ENCODE results near the gene CREBBP. TPM values are rescaled to one million over a fixed set of nuclear protein-coding genes. Genes with fewer than 3 reads are reported as not detected.

The CREBBP gene
- total RNA-seq, 1 donor from 2014 or later = 50.3 TPM

DNA sequence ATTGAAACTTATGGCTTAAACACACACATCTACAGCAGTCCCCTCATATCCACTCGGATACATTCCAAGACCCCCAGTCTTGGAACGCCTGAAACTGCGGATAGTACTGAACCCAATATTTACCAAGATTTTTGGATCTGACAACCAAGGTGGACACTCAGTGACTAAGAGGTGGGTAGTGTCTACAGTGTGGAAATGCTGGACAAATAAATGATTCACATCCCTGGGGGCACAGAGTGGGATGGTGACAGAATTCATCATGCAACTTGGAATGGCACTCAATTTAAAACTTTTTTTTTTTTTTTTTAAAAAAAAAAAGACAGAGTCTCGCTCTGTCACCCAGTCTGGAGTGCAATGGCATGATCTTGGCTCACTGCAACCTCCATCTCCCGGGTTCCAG is 109.0 kb downstream of the CREBBP start:
- Mint-ChIP-seq H3K4me1 (ENCODE audit: low read depth) (no peaks in the 10 kb centered on the region), H3K36me3 (ENCODE audit: low read depth) (peaks cover 42% of the 10 kb centered on the region), H3K27me3 (ENCODE audit: insufficient read depth) (no peaks in the 10 kb centered on the region), H3K9me3 (no peaks in the 10 kb centered on the region), H3K4me3 (no peak overlapping the region), H3K27ac (no peak overlapping the region)
- no peak for DNase-seq (ENCODE audit: low spot score)
- intact Hi-C loops (cut with micrococcal nuclease) = no loop called here

DNA sequence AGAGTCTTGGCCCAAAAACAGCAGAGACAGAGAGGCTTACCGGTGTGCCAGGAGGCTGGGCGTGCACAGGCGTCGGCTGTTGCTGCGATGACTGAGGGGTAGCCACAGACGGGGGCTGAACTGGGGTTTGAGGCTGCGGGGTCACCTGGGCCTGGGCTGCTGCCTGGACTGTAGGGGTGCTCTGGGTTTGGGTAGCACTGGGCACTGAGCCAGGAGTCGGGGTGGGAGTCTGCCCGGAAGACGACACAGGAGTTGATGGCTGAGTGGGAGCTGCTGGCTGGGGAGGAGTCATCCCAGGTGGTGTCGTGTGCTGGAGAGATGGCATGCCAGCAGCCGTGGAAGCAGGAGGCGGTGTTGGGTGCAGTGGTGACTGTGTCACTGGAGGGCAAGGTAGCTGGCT is 110.0 kb downstream of the CREBBP start:
- no peaks in the 10 kb centered on the region for H3K27me3 Mint-ChIP-seq (ENCODE audit: insufficient read depth)
- H3K9me3 Mint-ChIP-seq = no peaks in the 10 kb centered on the region
- intact Hi-C loops (cut with micrococcal nuclease) = no loop called here
- no peaks in the 10 kb centered on the region for H3K4me1 Mint-ChIP-seq (ENCODE audit: low read depth)
- no peak overlapping the region for H3K27ac Mint-ChIP-seq
- no peak for DNase-seq (ENCODE audit: low spot score)
- H3K36me3 Mint-ChIP-seq (ENCODE audit: low read depth) = peaks cover 45% of the 10 kb centered on the region
- no peak overlapping the region for H3K4me3 Mint-ChIP-seq

DNA sequence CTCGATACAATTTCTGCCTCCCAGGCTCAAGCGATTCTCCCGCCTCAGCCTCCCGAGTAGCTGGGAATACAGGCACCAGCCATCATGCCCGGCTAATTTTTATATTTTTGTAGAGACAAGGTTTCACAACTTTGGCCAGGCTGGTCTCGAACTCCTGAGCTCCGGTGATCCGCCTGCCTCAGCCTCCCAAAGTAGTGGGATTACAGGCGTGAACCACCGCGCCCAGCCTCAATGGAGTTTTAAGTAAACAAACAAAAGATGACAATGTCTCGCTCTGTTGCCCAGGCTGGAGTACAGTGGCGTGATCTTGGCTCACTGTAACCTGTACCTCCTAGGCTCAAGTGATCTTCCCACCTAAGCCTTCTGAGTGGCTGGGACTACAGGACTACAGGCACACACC is 110.6 kb downstream of the CREBBP start:
- Mint-ChIP-seq H3K36me3 (ENCODE audit: low read depth) (peaks cover 45% of the 10 kb centered on the region), H3K4me1 (ENCODE audit: low read depth) (no peaks in the 10 kb centered on the region), H3K9me3 (no peaks in the 10 kb centered on the region), H3K27ac (no peak overlapping the region), H3K4me3 (no peak overlapping the region), H3K27me3 (ENCODE audit: insufficient read depth) (no peaks in the 10 kb centered on the region)
- intact Hi-C loops (cut with micrococcal nuclease) = no loop called here
- no peak for DNase-seq (ENCODE audit: low spot score)

DNA sequence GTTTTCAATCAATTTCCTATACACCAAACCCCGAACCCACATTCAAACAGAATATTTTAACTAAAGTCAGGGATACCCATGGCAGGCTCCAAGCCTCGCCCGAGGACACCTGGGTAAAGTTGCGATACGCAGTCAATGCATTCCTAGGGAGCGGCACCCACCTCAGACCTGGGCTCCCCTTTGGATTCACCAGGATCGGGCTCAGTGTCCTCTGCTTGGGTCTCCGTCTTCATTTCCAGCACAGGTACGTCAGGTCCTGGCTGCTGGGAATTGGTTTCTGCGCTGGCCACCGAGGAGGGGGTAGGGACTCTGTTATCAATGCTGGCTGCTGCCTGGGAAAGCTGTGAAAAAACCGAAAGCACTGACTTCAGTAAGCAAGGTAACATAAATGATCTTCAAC is 111.5 kb downstream of the CREBBP start:
- no peak overlapping the region for H3K27ac Mint-ChIP-seq
- no peaks in the 10 kb centered on the region for H3K27me3 Mint-ChIP-seq (ENCODE audit: insufficient read depth)
- DNase-seq (ENCODE audit: low spot score) = no peak
- no peaks in the 10 kb centered on the region for H3K4me1 Mint-ChIP-seq (ENCODE audit: low read depth)
- peaks cover 37% of the 10 kb centered on the region for H3K36me3 Mint-ChIP-seq (ENCODE audit: low read depth)
- intact Hi-C loops (cut with micrococcal nuclease) = no loop called here
- no peaks in the 10 kb centered on the region for H3K9me3 Mint-ChIP-seq
- no peak overlapping the region for H3K4me3 Mint-ChIP-seq

DNA sequence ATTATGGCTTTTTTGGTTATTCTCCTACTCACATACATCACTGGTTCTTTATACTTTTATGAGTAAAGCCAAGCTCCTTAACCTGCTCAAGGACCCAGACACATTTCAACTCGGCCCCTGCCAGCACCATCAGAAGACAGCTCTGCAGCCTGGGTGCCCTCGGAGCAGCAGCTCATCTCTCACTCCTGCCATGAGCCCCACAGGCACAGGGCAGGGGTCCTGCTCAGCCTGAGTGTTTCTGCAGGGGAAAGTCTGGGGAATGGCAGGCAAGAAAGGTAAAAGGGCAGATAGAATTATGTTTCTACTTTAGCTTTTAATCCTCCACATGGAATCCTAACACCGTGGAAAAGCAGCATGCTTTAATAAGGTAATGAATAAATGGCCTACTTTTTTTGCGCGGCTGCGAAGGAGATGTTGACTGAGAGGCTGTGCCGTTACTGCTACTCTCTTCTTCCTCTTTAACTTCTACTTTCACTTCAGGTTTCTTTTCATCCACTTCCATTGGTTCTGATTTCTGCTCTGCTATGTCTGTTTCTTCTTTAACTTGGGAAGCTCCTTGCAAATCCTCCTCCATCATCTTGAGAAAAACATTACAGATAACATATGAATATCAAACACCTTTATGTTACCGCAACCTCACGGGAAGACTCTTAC is 113.1 kb downstream of the CREBBP start:
- no peak overlapping the region for H3K4me3 Mint-ChIP-seq
- DNase-seq (ENCODE audit: low spot score) = no peak
- H3K4me1 Mint-ChIP-seq (ENCODE audit: low read depth) = no peaks in the 10 kb centered on the region
- H3K36me3 Mint-ChIP-seq (ENCODE audit: low read depth) = peaks cover 31% of the 10 kb centered on the region
- no peak overlapping the region for H3K27ac Mint-ChIP-seq
- no peaks in the 10 kb centered on the region for H3K27me3 Mint-ChIP-seq (ENCODE audit: insufficient read depth)
- no peaks in the 10 kb centered on the region for H3K9me3 Mint-ChIP-seq
- intact Hi-C loops (cut with micrococcal nuclease) = no loop called here

DNA sequence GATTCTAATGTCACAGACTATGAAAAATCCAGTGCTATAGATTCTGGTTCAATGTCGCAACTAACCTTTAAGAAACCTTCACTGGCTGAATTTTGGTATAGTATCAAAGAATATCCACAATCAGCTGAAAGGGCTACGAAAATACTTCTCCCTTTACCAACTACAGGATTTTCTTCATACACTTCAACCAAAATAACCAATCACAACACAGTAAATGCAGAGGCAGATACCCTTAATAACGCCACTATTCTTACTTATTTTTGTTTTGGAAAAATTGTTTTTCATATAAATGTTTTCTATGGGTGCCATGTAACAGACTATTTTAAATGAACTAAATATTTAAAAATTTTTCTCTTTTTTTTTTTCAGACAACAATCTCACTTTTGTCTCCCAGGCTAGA is 114.3 kb downstream of the CREBBP start:
- no peak for DNase-seq (ENCODE audit: low spot score)
- Mint-ChIP-seq H3K4me3 (no peak overlapping the region), H3K4me1 (ENCODE audit: low read depth) (no peaks in the 10 kb centered on the region), H3K36me3 (ENCODE audit: low read depth) (peaks cover 34% of the 10 kb centered on the region), H3K27ac (no peak overlapping the region), H3K9me3 (no peaks in the 10 kb centered on the region), H3K27me3 (ENCODE audit: insufficient read depth) (no peaks in the 10 kb centered on the region)
- intact Hi-C loops (cut with micrococcal nuclease) = no loop called here

DNA sequence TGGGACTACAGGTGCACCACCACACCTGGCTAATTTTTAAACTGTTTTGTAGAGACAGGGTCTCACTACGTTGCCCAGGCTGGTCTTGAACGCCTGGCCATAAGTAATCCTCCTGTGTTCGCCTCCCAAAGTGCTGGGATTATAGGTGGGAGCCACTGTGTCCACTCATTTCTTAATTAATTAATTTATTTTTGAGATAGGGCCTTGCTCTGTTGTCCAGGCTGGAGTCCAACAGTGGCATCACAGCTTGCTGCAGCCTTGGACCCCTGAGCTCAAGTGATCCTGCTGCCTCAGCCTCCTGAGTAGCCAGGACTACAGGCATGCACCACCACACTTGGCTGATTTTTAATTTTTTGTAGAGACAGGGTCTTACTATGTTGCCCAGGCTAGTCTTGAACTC is 116.1 kb downstream of the CREBBP start:
- intact Hi-C loops (cut with micrococcal nuclease) = no loop called here
- no peak overlapping the region for H3K4me3 Mint-ChIP-seq
- H3K27ac Mint-ChIP-seq = no peak overlapping the region
- no peaks in the 10 kb centered on the region for H3K4me1 Mint-ChIP-seq (ENCODE audit: low read depth)
- no peaks in the 10 kb centered on the region for H3K27me3 Mint-ChIP-seq (ENCODE audit: insufficient read depth)
- no peak for DNase-seq (ENCODE audit: low spot score)
- peaks cover 27% of the 10 kb centered on the region for H3K36me3 Mint-ChIP-seq (ENCODE audit: low read depth)
- H3K9me3 Mint-ChIP-seq = no peaks in the 10 kb centered on the region

DNA sequence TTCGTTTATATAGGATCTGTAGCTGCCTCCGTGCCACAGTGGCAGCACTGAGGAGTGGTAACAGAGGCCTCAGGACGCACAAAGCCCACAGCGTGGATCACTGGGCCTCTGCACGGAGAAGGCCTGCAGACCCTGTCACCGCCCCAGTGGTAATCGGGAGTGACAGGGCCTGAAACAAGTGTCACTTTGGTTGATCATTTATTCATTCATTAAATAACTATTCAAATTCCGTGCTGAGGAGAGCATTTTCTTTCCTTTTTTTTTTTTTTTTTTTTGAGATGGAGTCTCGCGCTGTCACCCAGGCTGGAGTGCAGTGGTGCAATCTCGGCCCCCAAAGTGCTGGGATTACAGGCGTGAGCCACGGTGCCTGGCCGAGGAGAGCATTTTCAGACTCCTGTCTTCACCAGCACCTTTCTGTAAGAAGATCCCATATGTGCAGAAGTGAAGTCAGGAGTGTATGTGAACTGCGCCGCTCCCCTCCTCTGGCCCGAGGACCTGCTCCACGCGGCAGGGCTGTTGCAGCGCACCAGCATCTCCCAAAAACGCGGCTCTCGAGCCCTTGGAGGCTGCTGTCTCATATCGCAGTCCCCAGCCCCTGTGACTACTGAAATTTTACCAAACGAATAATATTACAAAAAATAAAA is 118.3 kb downstream of the CREBBP start:
- intact Hi-C loops (cut with micrococcal nuclease) = no loop called here
- Mint-ChIP-seq H3K27me3 (ENCODE audit: insufficient read depth) (no peaks in the 10 kb centered on the region), H3K4me1 (ENCODE audit: low read depth) (no peaks in the 10 kb centered on the region), H3K27ac (no peak overlapping the region), H3K9me3 (no peaks in the 10 kb centered on the region), H3K36me3 (ENCODE audit: low read depth) (peaks cover 23% of the 10 kb centered on the region), H3K4me3 (no peak overlapping the region)
- DNase-seq (ENCODE audit: low spot score) = no peak

DNA sequence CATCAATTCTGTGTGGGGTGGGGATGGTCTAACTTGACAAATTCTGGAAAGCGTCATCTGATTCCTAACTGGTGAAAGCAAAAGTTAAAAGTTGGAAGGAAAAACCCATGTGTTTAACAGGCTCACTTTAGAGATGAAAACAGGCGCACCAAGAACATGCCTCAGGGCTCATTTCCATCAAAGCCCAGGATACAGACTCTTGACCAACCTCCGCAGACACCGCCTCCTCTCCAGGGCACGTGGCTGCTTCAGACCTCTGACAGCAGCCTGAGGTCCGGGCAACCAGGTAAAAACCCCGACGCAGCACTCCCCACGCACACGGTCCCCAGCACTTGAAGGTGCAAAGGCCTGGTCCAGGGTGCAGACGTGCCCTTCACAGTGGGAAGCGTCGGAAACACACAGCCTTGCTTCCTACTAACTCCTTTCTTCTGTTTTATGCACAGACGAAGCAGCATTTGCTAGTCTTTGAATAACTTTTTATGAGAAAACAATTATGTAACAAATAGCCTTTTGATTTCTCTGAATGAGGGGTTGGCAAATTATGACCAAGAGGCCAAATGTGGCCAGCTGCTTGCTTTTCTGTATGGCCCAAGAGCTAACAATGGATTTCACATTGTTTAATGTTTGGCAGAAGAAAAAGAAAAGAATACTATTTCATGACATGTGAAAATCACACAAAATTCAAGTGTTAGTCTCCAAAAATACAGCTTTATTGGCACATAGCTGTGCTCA is 119.0 kb downstream of the CREBBP start:
- H3K4me3 Mint-ChIP-seq = no peak overlapping the region
- no peaks in the 10 kb centered on the region for H3K4me1 Mint-ChIP-seq (ENCODE audit: low read depth)
- no peaks in the 10 kb centered on the region for H3K27me3 Mint-ChIP-seq (ENCODE audit: insufficient read depth)
- peaks cover 16% of the 10 kb centered on the region for H3K36me3 Mint-ChIP-seq (ENCODE audit: low read depth)
- DNase-seq (ENCODE audit: low spot score) = no peak
- no peak overlapping the region for H3K27ac Mint-ChIP-seq
- H3K9me3 Mint-ChIP-seq = no peaks in the 10 kb centered on the region
- intact Hi-C loops (cut with micrococcal nuclease) = no loop called here

DNA sequence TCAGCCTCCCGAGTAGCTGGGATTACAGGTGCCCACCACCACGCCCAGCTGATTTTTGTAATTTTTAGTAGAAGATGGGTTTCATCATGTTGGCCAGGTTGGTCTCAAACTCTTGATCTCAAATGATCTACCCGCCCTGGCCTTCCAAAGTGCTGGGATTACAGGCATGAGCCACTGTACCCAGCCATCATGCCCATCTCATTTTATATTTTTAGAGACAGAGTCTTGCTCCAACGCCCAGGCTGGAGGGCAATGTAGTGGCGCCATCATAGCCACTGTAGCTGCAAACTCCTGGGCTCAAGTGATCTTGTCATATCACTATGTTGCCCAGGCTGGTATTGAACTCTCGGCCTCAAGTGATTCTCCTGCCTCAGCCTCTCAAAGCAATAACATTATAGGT is 120.0 kb downstream of the CREBBP start:
- no peak overlapping the region for H3K27ac Mint-ChIP-seq
- DNase-seq (ENCODE audit: low spot score) = no peak
- H3K27me3 Mint-ChIP-seq (ENCODE audit: insufficient read depth) = no peaks in the 10 kb centered on the region
- no peaks in the 10 kb centered on the region for H3K9me3 Mint-ChIP-seq
- H3K4me1 Mint-ChIP-seq (ENCODE audit: low read depth) = no peaks in the 10 kb centered on the region
- peaks cover 19% of the 10 kb centered on the region for H3K36me3 Mint-ChIP-seq (ENCODE audit: low read depth)
- H3K4me3 Mint-ChIP-seq = no peak overlapping the region
- intact Hi-C loops (cut with micrococcal nuclease) = no loop called here

DNA sequence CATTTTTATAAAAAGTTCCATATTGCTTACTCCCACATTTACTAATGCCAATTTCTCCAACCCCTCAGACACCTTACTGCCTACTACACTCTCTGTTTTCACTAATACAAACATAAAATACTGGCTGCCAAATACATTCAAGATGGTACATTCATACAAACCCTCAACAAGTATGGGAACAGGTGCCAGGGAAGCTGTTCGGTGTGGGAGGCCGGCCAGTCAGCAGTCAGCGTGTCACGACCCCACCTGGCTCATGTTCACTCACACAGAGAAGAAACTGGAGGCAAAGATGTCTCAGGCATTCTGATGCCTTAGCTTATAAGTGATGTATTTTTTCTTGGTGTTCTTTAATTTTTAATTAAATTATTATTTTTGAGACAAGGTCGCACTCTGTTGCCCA is 120.8 kb downstream of the CREBBP start:
- no peak overlapping the region for H3K4me3 Mint-ChIP-seq
- H3K36me3 Mint-ChIP-seq (ENCODE audit: low read depth) = peaks cover 22% of the 10 kb centered on the region
- intact Hi-C loops (cut with micrococcal nuclease) = no loop called here
- H3K27ac Mint-ChIP-seq = no peak overlapping the region
- no peaks in the 10 kb centered on the region for H3K4me1 Mint-ChIP-seq (ENCODE audit: low read depth)
- H3K9me3 Mint-ChIP-seq = no peaks in the 10 kb centered on the region
- DNase-seq (ENCODE audit: low spot score) = no peak
- H3K27me3 Mint-ChIP-seq (ENCODE audit: insufficient read depth) = no peaks in the 10 kb centered on the region

DNA sequence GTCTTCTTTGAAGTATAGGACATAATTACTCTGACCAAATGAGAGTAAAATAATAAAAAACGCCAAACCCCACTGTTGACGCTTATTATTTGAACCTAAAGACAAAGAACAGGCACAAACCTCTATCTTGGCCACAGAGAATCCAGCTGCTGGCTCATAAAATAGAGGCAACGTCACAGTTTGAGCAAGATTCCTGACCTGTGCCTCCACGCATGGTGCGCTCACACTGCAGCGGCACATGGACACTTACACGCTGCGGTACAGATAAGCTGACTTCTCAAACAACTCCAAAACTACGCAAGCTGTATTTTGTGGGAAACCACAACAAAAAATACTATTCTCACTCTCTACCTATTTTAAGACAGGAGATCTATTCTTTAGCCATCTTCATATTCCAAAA is 124.4 kb downstream of the CREBBP start:
- DNase-seq (ENCODE audit: low spot score) = no peak
- no peak overlapping the region for H3K27ac Mint-ChIP-seq
- H3K4me1 Mint-ChIP-seq (ENCODE audit: low read depth) = no peaks in the 10 kb centered on the region
- peaks cover 34% of the 10 kb centered on the region for H3K36me3 Mint-ChIP-seq (ENCODE audit: low read depth)
- intact Hi-C loops (cut with micrococcal nuclease) = no loop called here
- no peaks in the 10 kb centered on the region for H3K9me3 Mint-ChIP-seq
- no peaks in the 10 kb centered on the region for H3K27me3 Mint-ChIP-seq (ENCODE audit: insufficient read depth)
- no peak overlapping the region for H3K4me3 Mint-ChIP-seq

DNA sequence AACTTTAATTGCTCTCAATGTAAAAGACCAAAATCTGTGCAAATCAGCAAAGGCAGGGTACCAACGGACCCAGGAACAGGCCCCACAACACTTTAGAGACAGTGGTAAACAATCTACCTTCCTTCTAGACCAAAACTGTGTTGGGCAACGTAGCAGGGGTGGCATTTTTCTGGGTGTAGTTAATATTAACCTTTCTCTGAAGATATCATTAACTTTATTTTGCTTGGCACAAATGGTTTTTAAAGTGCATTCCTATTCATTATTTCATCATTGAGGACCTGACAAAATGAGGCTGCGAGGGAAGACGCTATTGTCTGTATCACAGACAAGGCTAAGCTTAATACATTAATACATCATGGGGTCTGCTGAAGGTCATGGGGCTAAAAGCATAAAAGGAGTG is 125.3 kb downstream of the CREBBP start:
- peaks cover 38% of the 10 kb centered on the region for H3K36me3 Mint-ChIP-seq (ENCODE audit: low read depth)

More for the DNA sequence above, 125.3 kb downstream of the CREBBP start:
- intact Hi-C loops (cut with micrococcal nuclease) = no loop called here
- H3K9me3 Mint-ChIP-seq = no peaks in the 10 kb centered on the region
- H3K27ac Mint-ChIP-seq = no peak overlapping the region
- H3K4me3 Mint-ChIP-seq = no peak overlapping the region
- no peak for DNase-seq (ENCODE audit: low spot score)
- H3K4me1 Mint-ChIP-seq (ENCODE audit: low read depth) = peaks cover 2% of the 10 kb centered on the region
- H3K27me3 Mint-ChIP-seq (ENCODE audit: insufficient read depth) = no peaks in the 10 kb centered on the region

Measured in activated T-helper 1 cell treated with anti-CD3 and anti-CD28 coated beads, Interleukin-12 subunit alpha, Interleukin-12 subunit beta, Interleukin-2, Interleukin-4 antibody, amounts not matched to agents 30 ng/mL and 10 ng/mL and 1 ng/mL, durations not matched to agents 14 hours and 24 hours and 36 hours (primary cell).